HUES6 (cell line): ENCODE results near the gene MAU2.

Experiments
- H3K27ac ChIP-seq: 2 replicates; pipeline ENCODE4 v1.7.0; 2013; ENCODE audit warnings: low read depth, mild to moderate bottlenecking, low read length, inconsistent platforms
- H3K27me3 ChIP-seq: 2 replicates; pipeline ENCODE4 v1.6.1; 2013; ENCODE audit warnings: low read length; ENCODE audit not compliant: control insufficient read depth, insufficient read depth
- H3K36me3 ChIP-seq: 2 replicates; pipeline ENCODE4 v1.6.1; 2013; ENCODE audit warnings: low read length; ENCODE audit not compliant: control insufficient read depth, insufficient read depth
- H3K4me1 ChIP-seq: 2 replicates; pipeline ENCODE4 v1.6.1; 2013; ENCODE audit warnings: low read length; ENCODE audit not compliant: control insufficient read depth, insufficient read depth
- H3K4me3 ChIP-seq: 2 replicates; pipeline ENCODE4 v1.5.1; 2013; ENCODE audit warnings: low read depth, low read length
- H3K9ac ChIP-seq: one replicate; pipeline ENCODE4 v1.6.1; 2013; ENCODE audit warnings: mild to moderate bottlenecking, low read length
- H3K9me3 ChIP-seq: 2 replicates; pipeline ENCODE4 v1.6.1; 2013; ENCODE audit warnings: low read depth, low read length; ENCODE audit not compliant: control insufficient read depth, insufficient read depth

Gene MAU2

DNA sequence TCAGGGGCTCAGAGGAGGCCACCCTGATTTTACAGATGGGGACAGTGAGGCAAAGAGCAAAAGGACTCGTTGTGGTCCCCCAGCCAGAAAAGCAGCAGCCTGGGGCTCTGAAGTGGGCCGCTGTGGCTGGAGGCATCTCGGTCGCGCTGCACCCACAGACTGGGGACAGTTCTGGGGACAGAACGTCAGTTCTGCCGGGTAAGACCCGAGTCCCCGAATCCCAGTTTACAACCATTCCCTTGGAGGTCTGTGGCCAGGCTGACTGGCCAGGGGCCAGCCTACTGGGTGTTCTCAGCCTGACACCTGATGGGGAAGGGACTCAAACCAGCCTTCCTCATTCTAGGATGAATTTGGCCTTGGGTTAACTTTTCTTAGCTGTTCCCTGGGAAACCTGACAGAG lies 14.4 kb upstream of the MAU2 start:
- H3K4me1 ChIP-seq: no peaks in the 10 kb centered on the region
- H3K9ac ChIP-seq: no peak overlapping the region
- no peak overlapping the region for H3K27ac ChIP-seq
- H3K36me3 ChIP-seq: peaks cover 94% of the 10 kb centered on the region
- no peak overlapping the region for H3K4me3 ChIP-seq
- H3K27me3 ChIP-seq: no peaks in the 10 kb centered on the region
- H3K9me3 ChIP-seq: no peaks in the 10 kb centered on the region

DNA sequence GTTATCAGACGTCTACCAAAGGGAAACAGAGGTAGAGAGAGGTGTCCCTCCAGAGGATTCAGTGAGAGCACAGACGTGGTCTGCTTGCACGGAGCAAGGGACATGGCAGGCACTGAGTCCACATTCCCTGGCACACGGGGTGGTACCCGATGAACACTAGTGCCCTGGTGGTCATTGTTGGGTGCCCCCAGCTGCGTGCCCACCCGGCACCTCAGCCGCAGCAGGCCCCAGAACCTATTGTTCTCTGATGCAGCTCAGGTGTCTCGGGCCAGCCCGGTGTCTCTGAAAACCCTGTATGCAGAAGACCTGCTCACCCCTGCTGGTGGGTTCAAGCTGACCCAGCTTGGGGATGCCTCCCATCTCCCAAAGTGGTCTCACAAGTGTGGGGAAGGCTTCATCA lies 12.3 kb upstream of the MAU2 start:
- peaks cover 87% of the 10 kb centered on the region for H3K36me3 ChIP-seq
- no peak overlapping the region for H3K4me3 ChIP-seq
- H3K27ac ChIP-seq: no peak overlapping the region
- no peaks in the 10 kb centered on the region for H3K27me3 ChIP-seq
- H3K9ac ChIP-seq: no peak overlapping the region
- H3K4me1 ChIP-seq: no peaks in the 10 kb centered on the region
- no peaks in the 10 kb centered on the region for H3K9me3 ChIP-seq

DNA sequence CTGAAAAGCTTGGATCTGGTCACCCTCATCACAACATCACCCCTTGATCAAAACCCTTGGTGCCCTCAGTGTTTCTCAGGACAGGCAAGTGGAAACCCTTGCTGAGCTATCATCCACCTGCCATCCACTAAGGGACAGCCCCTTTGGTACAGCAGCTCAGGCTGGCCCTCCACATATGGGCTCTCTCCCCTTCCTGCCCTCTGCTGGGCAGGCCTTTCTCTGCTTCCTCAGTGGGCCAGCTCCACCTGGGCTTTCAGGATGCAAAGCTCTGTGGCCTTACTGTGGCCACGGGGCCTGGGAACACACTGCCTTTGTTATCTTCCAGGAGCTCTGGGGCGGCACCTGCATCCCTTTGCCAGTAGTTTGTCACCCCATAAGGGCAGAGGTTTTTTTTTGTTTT lies 5.2 kb upstream of the MAU2 start:
- Histone ChIP-seq H3K36me3 (peaks cover 56% of the 10 kb centered on the region), H3K9ac (no peak overlapping the region), H3K27me3 (no peaks in the 10 kb centered on the region), H3K4me3 (no peak overlapping the region), H3K27ac (no peak overlapping the region), H3K4me1 (peaks cover 7% of the 10 kb centered on the region; the same call in 1 of the 2 replicates), H3K9me3 (no peaks in the 10 kb centered on the region)

DNA sequence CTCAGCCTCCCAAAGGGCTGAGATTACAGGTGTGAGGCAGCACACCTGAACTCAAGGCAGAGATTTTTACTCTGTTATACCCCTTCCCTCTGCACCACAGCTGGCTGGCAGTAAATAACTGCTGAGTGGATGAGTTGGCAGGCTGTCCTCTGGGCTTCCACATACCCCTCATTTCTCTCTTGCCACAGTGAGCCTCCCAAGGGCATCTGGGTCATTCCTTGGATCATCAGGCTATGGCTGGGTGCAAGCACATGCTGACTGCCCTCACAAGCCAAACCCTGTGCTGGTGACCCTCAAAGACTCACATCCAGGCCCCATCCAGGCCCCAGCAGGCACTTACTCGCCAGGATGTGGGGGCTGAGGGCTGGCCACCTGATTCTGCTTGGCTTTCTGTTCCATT lies 4.5 kb upstream of the MAU2 start:
- Histone ChIP-seq H3K27ac (no peak overlapping the region), H3K9me3 (no peaks in the 10 kb centered on the region), H3K36me3 (peaks cover 49% of the 10 kb centered on the region), H3K4me3 (no peak overlapping the region), H3K9ac (no peak overlapping the region), H3K4me1 (peaks cover 7% of the 10 kb centered on the region; the same call in 1 of the 2 replicates), H3K27me3 (no peaks in the 10 kb centered on the region)

- peaks cover 37% of the 10 kb centered on the region for H3K36me3 ChIP-seq
- H3K9me3 ChIP-seq: no peaks in the 10 kb centered on the region
- peak overlapping the region; percentile 98 for H3K4me3 ChIP-seq
- H3K27me3 ChIP-seq: no peaks in the 10 kb centered on the region
- peaks cover 12% of the 10 kb centered on the region; the same call in 1 of the 2 replicates for H3K4me1 ChIP-seq
- peak overlapping the region; percentile 98 for H3K9ac ChIP-seq
- H3K27ac ChIP-seq: peak overlapping the region; percentile 97
Measured at GRCh38 chr19:19319732-19320360, 783 bp upstream of the MAU2 start.

DNA sequence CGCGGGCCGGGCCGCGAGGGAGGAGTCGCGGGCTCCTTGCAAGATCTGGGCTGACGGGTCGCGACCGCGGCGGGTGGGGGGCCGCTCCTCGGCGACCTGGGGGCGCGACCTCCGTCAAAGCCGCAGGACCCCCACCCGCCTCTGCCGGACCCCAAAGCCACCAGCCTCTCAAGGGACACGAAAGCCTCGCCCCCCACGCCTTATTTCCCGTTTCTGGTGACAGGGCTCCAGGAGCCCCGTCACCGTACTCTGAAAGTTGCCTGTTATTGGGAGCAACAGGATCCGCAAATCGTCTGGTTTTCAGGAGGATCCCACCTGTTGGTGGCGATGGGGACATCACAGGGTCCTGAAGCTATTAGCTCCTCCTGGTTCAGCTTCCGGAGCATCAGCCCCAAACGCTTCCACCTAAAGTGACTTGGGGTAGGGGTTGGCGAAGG lies 530 bp downstream of the MAU2 start:
- Histone ChIP-seq H3K36me3 (peaks cover 35% of the 10 kb centered on the region), H3K27ac (peak overlapping the region; percentile 97), H3K9me3 (no peaks in the 10 kb centered on the region), H3K4me1 (peaks cover 12% of the 10 kb centered on the region; the same call in 1 of the 2 replicates), H3K27me3 (no peaks in the 10 kb centered on the region), H3K4me3 (peak overlapping the region; percentile 98), H3K9ac (peak overlapping the region; percentile 98)

DNA sequence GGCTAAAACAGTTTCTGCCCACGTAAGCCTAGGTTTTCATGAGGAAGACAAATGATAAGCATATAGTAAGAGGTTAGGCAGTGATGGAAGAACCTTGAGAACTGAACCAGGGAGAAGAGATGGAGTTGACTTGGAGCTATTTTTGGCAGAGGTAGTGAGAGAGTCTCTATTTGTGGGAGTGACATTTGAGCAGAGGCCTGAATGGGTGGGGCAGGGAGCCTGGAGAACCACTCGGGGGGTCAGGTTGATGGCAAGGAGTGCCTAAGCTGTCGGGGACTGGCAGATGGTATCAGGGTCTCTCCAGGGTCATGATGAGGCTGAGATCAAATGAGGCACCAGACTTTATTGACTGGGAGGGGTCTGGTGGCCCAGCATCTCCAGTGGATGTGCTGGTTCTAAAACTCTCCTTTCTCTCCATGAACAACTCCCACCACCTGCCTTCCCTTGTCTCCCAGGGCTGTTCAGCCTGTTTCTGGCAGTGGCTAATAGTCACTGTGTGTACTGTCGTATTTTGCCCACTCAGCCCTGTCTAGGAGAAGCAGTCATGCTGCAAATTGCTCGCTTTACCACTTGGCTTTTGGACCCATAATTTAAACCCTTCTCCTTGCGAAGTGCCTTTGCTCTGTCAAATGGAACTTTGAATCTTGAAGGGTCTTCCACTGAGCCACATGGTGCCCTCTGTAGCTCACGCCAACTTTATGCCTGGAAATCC lies 3.6 kb downstream of the MAU2 start:
- H3K9ac ChIP-seq: no peak overlapping the region
- H3K27me3 ChIP-seq: no peaks in the 10 kb centered on the region
- H3K27ac ChIP-seq: no peak overlapping the region
- H3K4me1 ChIP-seq: 0 out of 2 replicates have a peak, but pooled peaks cover 5% of the 10 kb centered on the region
- H3K9me3 ChIP-seq: no peaks in the 10 kb centered on the region
- H3K36me3 ChIP-seq: peaks cover 39% of the 10 kb centered on the region
- no peak overlapping the region for H3K4me3 ChIP-seq

DNA sequence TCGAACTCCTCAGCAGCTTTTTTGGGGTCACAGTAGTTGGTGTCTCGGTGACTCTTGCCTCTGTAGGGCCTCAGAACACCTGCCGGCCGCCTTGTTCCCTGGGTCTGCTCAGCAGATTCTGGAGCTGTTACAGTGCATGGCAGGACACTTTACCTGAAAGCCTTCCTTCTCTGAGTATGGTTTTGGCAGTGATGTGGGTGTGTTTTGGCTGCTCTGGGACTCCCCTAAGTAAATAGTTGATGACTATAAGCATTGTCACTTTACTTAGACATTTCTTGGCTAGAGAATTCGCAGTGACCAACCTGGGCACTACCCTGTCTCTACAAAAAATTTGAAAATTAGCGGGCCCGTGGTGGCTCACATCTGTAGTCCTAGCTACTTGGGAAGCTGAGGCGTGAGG lies 7.0 kb downstream of the MAU2 start:
- Histone ChIP-seq H3K27ac (no peak overlapping the region), H3K36me3 (peaks cover 60% of the 10 kb centered on the region)

DNA sequence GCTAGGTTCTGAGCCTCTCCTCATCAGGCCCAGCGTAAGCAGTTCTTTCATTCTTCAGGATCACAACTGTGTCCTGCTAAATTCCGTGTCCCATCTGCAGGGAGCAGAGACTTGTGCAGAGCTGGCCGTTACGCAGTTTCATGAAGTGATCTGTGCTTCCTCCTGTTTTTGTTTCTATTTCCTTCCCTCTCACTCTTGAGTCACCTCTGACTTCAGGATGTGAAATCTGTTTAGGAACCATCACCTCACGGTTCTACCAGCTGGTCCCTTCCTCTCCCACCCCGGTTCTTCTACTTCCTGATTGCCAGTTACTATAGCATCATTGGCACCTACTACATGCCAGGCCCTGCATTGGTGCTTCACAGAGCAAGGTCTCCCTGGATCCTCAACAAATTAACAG lies 8.5 kb downstream of the MAU2 start:
- H3K27me3 ChIP-seq: no peaks in the 10 kb centered on the region
- H3K4me3 ChIP-seq: no peak overlapping the region
- H3K9ac ChIP-seq: no peak overlapping the region
- H3K4me1 ChIP-seq: no peaks in the 10 kb centered on the region
- H3K9me3 ChIP-seq: no peaks in the 10 kb centered on the region
- no peak overlapping the region for H3K27ac ChIP-seq
- H3K36me3 ChIP-seq: peaks cover 65% of the 10 kb centered on the region

More for the DNA sequence above, 7.0 kb downstream of the MAU2 start:
- no peaks in the 10 kb centered on the region for H3K9me3 ChIP-seq
- H3K27me3 ChIP-seq: no peaks in the 10 kb centered on the region
- no peak overlapping the region for H3K9ac ChIP-seq
- no peaks in the 10 kb centered on the region for H3K4me1 ChIP-seq
- H3K4me3 ChIP-seq: no peak overlapping the region

GRCh38 chr19:19334063-19334988 lies 13.7 kb downstream of the MAU2 start:
- no peak overlapping the region for H3K4me3 ChIP-seq
- no peak overlapping the region for H3K27ac ChIP-seq
- H3K36me3 ChIP-seq: peaks cover 85% of the 10 kb centered on the region
- no peaks in the 10 kb centered on the region for H3K27me3 ChIP-seq
- H3K9me3 ChIP-seq: no peaks in the 10 kb centered on the region
- peak overlapping the region; percentile 44 for H3K9ac ChIP-seq
- H3K4me1 ChIP-seq: no peaks in the 10 kb centered on the region
